ENCODE measurements around the gene PLXNA4. TPM values are rescaled to one million over a fixed set of nuclear protein-coding genes. Genes with fewer than 3 reads are reported as not detected.

The PLXNA4 gene
- total and polyA plus RNA-seq, 4 donors = 0.04 to 1.1 (median 0.41) TPM

GRCh38 chr7:132210821-132211220 lies 365.4 kb downstream of the PLXNA4 start:
- Histone ChIP-seq H3K27ac (ENCODE audit: low read depth in 1 of 2, low read length in 2 of 2) (no peak overlapping the region), H3K27me3 (ENCODE audit: control insufficient read depth in 4 of 4, insufficient read depth in 4 of 4, low read length in 3 of 4) (no peaks in the 10 kb centered on the region), H3K9me3 (ENCODE audit: control insufficient read depth in 4 of 4, low read length in 3 of 4) (no peaks in the 10 kb centered on the region), H3K4me1 (ENCODE audit: control insufficient read depth in 4 of 4, insufficient read depth in 4 of 4, low read length in 3 of 4) (no peaks in the 10 kb centered on the region), H3K9ac (ENCODE audit: low read depth in 1 of 2, low read length in 2 of 2) (no peak overlapping the region), H3K36me3 (ENCODE audit: control insufficient read depth in 4 of 4, insufficient read depth in 3 of 4, low read depth in 1 of 4, low read length in 3 of 4) (no peaks in the 10 kb centered on the region), H3K4me3 (ENCODE audit: low read depth in 1 of 3, low read length in 3 of 3) (no peak overlapping the region)
- no peak for DNase-seq (ENCODE audit: low spot score)
- TF ChIP-seq RAD21 (IDR thresholded peaks at IDR 0.05) (no peak), ATF3 (IDR thresholded peaks at IDR 0.05) (no peak), EGR1 (IDR thresholded peaks at IDR 0.05; ENCODE audit: low read depth in 2 of 2) (no peak), JUND (IDR thresholded peaks at IDR 0.05) (no peak), TAF1 (conservative IDR thresholded peaks at IDR 0.05) (no peak), HNF4A (conservative IDR thresholded peaks at IDR 0.05) (no peak), NR2F2 (IDR thresholded peaks at IDR 0.05) (no peak), FOXA1 (IDR thresholded peaks at IDR 0.05) (no peak), YY1 (IDR thresholded peaks at IDR 0.05) (no peak)
- WGBS = 94% methylated on average over 14 of the region's 14 CpGs

GRCh38 chr7:132207782-132208181 lies 368.5 kb downstream of the PLXNA4 start:
- no peaks in the 10 kb centered on the region for H3K36me3 ChIP-seq (ENCODE audit: control insufficient read depth in 4 of 4, insufficient read depth in 3 of 4, low read depth in 1 of 4, low read length in 3 of 4)
- no peak overlapping the region for H3K27ac ChIP-seq (ENCODE audit: low read depth in 1 of 2, low read length in 2 of 2)
- DNase-seq (ENCODE audit: low spot score) = no peak
- H3K9me3 ChIP-seq (ENCODE audit: control insufficient read depth in 4 of 4, low read length in 3 of 4) = no peaks in the 10 kb centered on the region
- TF ChIP-seq RAD21 (IDR thresholded peaks at IDR 0.05) (no peak), NR2F2 (IDR thresholded peaks at IDR 0.05) (no peak), REST (IDR thresholded peaks at IDR 0.05) (no peak), EGR1 (IDR thresholded peaks at IDR 0.05; ENCODE audit: low read depth in 2 of 2) (no peak), CTCF (IDR thresholded peaks at IDR 0.05; ENCODE audit: low read depth, low read length, missing input control) (no peak), ZBTB33 (IDR thresholded peaks at IDR 0.05) (no peak), JUND (IDR thresholded peaks at IDR 0.05) (no peak), HNF4G (IDR thresholded peaks at IDR 0.05) (no peak), FOXA1 (IDR thresholded peaks at IDR 0.05) (no peak), GABPA (IDR thresholded peaks at IDR 0.05 in 1 of 2, conservative IDR thresholded peaks at IDR 0.05 in 1 of 2) (no peak), YY1 (IDR thresholded peaks at IDR 0.05) (no peak), MAX (IDR thresholded peaks at IDR 0.05) (no peak), FOXA2 (IDR thresholded peaks at IDR 0.05) (no peak), ATF3 (IDR thresholded peaks at IDR 0.05) (no peak), HNF4A (conservative IDR thresholded peaks at IDR 0.05) (no peak), SP1 (IDR thresholded peaks at IDR 0.05) (no peak), RXRA (IDR thresholded peaks at IDR 0.05) (no peak)
- no peaks in the 10 kb centered on the region for H3K27me3 ChIP-seq (ENCODE audit: control insufficient read depth in 4 of 4, insufficient read depth in 4 of 4, low read length in 3 of 4)
- WGBS = 87% methylated on average over 2 of the region's 2 CpGs
- H3K4me1 ChIP-seq (ENCODE audit: control insufficient read depth in 4 of 4, insufficient read depth in 4 of 4, low read length in 3 of 4) = no peaks in the 10 kb centered on the region
- no peak overlapping the region for H3K9ac ChIP-seq (ENCODE audit: low read depth in 1 of 2, low read length in 2 of 2)
- no peak overlapping the region for H3K4me3 ChIP-seq (ENCODE audit: low read depth in 1 of 3, low read length in 3 of 3)
